Measurements from ENCODE around the gene GPC6.
A peak's percentile ranks its signal among the peaks of the same experiment; 100 is the strongest.

Gene GPC6

DNA sequence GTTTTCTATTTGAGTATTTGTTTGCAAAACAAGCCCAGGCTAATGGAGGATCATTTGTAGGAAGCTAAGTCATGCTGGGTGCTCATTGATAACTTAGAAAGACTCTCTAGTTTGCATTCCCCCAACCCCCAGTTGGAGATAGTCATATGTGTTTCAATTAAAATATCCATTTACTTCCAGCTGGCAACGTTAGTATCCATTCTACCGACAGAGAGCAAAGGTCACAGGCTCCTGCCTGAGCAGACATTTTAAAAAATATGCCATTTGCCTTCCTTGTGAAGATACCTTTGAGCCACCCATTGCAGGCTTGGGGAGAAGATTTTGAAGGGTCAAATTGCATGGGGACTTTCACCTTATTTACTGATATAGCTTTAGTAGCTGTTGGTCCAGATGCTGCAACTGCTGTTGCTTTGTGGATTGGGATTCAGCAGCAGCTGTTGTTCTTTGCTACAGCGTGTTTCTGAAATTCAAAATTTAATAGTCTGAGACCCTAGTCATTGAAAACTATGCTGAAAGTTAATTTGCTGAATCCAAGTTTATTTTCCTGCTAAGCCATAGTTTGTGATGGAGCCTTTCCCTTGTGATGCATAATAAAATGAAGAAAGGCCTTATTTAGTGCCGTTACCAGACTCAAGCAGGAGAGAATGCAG is 335.1 kb downstream of the GPC6 start:
- DNase-seq (ENCODE audit: low spot score) = peak; percentile 20

DNA sequence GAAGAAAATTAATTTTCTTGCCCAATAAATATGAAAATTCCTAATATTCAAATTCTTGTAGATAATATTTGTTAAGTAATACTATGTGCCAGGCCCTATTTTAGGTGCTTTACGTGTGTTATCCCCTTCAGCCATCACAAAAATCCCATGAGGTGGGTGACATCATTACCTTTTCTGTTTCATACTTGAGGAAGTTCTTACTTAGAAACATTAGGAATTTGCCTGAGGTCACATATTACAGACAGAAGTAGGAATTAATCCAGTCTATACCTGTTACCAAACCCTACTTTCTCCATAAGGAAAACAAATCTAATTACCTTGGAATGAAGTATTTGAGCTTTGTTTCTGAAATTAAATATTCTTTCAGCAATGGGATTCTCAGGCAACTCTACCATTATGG is 336.1 kb downstream of the GPC6 start:
- no peak for DNase-seq (ENCODE audit: low spot score)

DNA sequence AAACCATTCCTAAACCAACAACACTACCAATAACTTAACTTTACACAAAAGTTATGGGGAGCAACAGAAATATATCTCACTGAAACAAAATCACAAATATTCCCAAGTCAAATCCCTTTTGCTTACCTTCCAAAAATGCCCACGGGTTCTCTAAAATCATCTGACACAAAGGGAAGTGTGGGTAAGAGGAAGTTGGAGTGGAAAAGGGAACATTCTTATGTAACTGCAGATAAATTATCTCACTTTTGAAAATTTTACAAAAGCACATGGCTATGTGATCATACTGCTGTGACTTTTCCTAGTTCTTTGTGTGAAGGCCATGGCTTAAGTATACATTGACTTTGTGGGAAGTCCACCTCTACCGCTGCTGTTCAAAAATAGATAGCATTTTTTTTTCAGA is 350.5 kb downstream of the GPC6 start:
- no peak for DNase-seq (ENCODE audit: low spot score)

DNA sequence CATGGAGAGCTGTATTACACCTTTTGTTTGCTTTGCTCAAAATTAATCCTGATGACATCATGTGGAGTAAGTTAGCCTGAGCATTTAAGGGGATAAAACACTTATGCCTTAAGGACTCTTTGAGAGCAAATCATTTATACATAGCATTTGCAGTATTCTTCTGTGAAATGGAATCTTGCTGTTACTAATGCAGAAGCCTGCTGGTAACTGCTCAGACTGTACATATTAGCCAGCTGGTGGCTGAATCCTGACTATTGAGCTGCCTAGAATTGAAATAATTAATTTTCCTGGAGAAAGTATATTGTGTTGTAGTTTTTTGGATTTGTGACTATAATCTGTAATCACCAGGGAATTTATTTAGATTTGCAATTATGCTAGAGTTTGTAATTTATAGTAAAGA is 363.2 kb downstream of the GPC6 start:
- no peak for DNase-seq (ENCODE audit: low spot score)

DNA sequence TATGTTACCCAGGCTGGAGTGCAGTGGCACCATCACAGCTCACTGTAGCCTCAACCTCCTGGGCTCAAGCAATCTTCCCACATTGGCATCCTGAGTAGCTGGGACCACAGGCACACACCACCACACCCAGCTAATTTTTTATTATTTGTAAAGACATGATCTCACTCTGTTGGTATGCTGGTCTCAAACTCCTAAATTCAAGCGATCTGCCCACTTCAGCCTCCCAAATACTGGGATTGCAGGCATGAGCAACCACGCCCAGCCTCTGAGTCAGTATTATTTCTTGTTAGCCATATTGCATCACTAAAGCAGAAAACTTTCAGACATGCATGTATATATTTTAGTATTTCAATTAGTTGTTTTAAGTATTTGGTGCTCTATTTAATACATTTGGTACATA is 376.4 kb downstream of the GPC6 start:
- DNase-seq (ENCODE audit: low spot score) = no peak

DNA sequence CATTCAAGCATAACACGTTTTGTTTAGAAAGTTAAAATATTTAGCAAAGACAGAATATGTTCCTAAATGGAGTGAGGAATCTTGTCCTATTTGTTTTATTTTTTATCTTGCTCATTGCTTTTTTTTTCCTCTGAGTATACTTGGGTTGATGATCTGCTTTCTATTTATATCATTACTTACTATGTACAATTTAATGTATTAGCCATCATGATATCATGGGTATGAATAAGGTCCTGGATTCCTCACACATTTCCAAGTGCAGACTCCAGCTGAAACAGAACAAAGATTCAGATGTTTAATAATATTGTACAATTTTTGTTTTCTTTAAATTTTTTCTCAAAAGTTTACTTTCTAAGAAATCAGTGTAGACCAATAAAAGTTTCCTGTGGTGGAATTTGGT is 388.2 kb downstream of the GPC6 start:
- no peak for DNase-seq (ENCODE audit: low spot score)

DNA sequence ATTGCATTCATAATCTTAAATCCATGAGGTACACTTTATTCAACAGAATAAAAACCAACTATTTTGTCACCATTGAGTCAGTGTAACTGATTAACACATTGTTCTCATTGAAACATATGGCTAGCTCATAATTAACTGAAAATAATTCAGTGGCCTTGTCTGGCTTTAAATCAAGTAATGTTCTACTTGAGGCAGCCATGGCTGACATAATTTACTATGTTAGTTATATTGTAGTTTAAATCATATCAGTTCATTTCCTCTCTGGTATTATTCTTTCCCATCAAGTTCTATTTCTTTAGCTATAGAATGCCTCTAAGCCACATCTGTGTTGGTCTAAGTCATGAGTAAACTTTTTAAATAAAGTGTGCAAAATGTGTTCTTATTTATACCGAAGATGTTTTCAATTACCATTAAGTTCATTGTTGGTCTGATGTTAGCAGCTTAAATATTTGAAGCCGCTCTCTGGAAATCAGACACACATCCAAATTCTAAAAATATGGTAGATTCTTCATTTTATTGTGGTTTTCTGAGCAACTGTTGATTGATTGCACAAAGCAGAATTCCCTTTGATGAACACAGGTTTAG is 393.7 kb downstream of the GPC6 start:
- DNase-seq (ENCODE audit: low spot score) = no peak

DNA sequence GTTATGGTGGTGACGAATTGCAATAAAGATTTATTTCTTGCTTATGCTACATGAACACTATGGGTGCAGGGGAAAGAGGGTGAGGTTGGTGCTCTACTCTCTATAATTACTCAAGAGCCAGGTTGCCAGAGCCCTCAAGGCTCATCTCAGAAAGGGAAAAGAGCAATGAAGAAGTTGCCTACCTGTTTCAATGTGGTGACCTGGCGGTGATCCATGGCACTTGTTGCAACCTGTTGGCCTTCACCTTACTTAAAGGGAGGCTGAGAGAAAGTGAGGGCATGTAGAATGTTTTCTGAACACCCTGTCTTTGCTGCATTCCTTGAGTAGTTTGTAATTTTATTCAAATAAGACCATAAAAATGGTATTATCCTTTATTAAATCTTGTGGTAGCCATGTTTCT is 394.4 kb downstream of the GPC6 start:
- no peak for DNase-seq (ENCODE audit: low spot score)

DNA sequence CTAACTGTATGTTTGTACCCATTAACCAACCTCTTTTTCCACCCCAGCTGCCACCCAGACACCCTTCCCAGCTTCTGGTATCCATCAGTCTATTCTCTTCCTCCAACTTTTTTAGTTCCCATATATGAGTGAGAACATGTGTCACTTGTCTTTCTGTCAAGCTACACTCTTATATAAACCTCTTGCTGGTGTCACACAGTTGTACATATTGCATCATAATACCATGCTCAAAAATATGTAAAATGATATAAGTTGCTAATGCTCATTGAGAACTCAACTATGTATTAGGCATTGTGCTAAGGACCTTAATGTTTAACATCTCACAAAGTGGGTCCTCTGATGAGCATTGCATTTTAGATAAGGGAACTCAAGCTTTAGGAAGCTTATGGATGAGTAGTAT is 395.4 kb downstream of the GPC6 start:
- no peak for DNase-seq (ENCODE audit: low spot score)

DNA sequence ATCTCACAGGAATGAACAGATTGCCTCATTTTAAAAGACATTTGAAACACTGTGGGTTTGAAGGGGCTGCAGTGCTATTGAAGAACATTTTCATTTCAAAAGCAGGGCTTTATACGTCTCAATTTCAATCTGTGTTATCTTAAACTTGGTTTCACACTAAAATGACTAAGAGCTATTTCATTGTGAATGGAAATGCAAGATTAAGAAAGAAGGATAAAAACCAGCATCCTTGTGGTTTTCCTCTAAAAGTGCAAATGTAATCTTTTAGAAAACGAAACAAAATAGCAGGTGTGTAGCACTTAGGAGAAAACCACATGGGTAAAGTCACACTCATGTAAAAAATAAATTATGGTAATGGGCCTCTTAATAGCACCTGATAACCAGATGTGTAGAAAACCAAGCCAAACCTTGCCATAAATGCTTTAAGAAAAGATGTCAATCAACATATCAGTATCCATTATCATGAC is 397.7 kb downstream of the GPC6 start:
- no peak for DNase-seq (ENCODE audit: low spot score)

DNA sequence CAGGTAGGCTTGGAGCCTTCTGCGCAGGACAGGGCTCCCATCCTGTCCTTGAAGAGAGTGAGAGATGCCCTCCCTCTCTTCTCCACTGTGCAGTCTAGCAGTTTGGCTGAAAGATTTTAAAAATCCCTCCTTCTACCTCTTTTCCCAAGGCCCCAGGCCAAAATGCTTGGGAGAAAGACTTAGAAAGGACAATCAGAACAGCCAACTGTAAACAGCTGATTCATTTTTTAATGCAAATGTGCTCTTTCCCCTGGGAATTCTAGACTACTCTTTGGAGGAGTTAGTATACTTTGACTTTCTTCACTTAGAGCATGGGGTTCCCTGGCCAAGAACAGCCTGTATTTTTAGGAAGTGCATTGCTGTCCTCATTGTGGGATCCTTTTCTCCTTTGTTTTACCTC is 398.9 kb downstream of the GPC6 start:
- no peak for DNase-seq (ENCODE audit: low spot score)

DNA sequence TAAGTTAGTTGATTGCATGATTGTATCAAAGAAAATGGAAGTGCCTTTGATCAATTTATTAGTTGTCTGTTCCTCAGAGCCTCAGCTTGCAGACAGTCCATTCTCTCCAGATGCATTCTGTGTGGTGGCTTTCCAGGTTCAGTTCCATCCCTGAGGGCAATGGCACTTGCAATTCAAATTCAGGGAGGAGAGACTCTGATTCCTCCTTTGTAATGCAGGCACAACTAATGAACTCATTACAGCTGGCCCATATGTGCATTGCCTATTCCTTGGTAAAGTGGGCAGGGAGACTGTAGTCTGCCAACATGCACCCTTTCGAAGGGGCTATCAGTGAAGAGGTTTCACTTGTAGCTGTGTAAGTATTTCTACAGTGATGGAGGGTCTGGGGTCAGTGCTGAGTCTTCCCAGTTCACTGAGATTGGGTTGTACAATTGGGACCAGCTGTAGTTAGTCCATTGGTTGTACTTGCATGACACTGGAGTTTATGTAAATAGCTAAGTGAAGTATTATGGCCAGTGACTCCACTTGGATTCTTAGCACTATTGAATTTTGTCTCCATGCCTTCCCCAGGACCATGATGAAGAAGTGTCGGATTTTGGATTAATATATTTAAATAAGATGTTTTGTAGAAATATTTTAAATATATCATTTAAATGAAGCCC is 401.7 kb downstream of the GPC6 start:
- DNase-seq (ENCODE audit: low spot score) = no peak

DNA sequence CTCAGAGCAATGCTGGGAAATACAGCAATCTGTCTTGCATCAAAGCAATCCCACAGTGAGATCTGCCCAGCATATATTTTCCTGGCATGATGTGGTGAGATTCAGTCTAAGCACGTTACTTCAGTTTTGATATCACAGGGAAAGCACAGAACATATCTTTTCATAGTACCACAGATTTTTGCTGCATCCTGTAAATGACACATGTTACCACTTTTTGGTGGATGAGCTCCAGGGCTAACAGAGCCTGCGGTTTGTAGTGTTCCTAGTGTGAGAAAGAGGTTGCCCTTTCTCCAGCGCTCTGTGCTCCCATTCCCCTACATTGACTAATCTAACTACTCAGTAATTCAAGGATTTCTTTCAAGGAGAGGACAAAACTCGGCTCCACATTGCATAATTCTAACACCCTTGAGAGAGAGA is 409.0 kb downstream of the GPC6 start:
- no peak for DNase-seq (ENCODE audit: low spot score)

DNA sequence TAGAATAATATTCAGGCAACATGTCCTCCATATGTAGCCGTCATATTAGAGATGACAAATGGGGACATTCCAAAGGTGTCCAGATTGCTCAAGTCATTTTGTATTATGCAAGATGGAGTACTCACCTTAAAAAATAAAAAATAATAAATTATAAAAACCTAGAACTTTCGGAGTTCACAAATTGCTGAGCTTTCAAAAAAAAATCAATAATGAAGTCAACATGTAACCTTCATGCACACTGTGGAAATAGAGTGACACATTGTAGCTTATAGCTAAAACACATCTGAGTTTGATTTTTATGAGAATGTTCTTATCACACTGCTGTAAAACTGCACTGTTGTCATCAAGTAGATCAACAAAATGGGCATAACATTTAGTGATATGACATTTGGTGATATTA is 411.2 kb downstream of the GPC6 start:
- DNase-seq (ENCODE audit: low spot score) = no peak

DNA sequence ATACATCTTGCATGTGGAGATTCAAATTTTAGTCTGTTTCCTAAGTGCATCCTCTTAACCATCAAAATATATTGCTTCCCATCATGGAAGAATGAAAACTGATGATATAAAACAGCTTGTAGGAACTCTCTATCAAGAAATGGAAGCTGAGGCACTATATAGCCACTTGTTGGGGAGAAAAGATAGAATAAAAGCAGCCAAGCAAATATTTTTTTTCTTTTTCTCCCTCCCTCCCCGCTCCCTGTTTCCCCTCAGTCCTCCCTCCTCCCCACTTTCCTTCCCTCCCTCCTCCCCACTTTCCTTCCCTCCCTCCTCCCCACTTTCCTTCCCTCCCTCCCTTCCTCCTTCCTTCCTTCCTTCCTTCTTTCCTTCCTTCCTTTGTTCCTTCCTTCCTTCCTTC is 413.8 kb downstream of the GPC6 start:
- no peak for DNase-seq (ENCODE audit: low spot score)

DNA sequence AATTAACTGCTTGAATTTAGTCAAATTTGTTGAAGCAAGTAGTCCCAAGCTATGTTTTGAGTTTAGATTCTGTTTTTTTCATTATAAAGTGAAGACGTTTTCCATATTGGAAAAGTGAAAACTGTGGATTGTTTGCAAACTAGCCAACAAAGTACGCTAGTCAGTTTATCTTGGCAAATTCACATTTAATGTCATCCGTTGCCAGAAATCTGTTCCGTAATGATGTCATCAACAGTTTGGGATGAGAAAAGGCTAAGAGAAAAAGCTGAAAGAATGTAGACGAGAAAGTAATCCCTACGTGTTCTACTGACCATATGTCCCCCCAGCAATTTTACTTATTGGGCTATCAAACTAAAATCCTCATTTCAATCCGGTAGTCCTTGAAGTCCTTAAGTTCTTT is 419.6 kb downstream of the GPC6 start:
- DNase-seq (ENCODE audit: low spot score) = no peak

DNA sequence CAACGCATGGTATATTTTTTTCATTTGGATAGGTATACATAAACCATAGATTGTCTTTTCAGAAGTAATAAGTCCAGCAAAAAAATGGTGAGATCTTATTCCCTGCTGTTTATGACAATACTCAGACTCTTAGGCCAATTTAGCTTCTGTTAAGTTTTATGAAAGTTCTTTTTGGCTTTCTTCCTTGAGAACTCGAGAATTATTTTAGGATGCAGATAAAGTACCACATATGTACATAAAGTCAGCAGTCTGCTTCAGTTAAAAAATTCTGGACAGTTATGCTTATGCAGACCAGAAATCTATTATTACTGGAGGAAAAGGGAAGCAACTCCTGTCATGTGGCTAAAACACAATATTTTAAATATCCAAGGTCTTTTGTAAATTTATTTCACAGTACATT is 422.9 kb downstream of the GPC6 start:
- DNase-seq (ENCODE audit: low spot score) = no peak

DNA sequence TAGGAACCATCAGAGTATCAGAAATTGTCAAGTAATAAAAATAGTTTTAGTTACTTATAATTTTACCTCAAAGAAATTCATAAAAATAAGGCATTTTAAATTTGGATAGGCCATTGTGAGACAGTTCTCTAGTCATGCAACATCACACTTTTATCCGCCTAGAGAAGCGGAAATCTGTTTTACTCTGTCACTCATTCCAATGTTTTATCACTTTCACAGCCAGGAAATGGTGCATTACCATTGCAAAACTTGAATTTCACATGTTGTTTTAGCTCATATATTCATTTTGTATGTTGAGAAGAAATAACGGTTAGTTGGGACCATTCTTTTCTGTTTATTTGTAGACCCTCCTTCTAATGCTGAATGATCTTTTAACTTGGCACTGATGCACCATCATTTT is 427.2 kb downstream of the GPC6 start:
- no peak for DNase-seq (ENCODE audit: low spot score)

DNA sequence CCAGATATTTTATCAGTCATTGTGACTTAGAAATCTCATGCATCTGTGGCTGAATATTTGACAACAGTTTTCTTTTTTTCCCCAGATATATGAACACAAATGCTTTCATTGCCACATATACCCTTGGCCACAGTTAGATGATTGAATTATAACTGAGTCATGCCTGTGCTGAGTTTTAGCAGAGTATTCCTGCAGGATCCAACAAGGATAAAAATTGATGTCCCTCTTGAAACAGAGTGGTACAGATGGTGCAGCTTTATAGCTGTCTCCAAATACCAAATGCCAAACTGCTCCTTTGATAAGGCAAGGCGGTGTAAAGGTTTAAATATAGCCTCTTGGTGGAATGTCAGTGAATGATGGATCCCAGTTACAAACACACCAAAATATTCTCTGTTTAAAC is 428.5 kb downstream of the GPC6 start:
- DNase-seq (ENCODE audit: low spot score) = no peak

DNA sequence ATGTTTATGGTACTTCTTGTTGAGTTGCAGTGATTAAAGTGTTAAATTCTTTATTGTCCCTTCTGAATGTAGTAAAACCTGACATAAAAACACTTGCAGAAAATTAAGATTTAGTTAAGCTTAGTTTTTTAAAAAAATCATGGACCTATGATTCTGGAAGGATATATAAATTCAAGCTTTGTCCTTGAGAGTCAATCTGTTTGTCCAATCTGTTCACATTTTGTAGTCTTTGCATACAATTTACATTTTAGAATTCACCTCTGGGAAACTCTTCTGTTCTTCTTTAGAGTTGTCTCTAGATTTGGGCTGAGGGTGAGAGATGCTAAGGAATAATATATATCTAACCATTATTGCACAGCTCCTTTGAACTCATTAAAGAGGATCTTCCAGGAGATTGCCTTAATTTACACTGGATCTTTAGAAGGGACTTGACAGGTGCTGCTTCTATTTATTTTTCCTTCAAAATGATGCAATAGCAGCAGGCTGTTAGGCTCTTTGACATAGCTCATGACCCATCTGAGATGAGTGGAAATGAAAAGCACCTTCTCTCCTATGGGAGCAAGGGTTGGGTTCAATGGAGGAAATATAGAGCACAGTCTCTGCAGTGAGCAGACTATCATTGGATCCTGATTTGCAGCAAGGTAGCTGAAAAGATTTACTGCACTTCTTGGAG is 433.9 kb downstream of the GPC6 start:
- DNase-seq (ENCODE audit: low spot score) = no peak

DNA sequence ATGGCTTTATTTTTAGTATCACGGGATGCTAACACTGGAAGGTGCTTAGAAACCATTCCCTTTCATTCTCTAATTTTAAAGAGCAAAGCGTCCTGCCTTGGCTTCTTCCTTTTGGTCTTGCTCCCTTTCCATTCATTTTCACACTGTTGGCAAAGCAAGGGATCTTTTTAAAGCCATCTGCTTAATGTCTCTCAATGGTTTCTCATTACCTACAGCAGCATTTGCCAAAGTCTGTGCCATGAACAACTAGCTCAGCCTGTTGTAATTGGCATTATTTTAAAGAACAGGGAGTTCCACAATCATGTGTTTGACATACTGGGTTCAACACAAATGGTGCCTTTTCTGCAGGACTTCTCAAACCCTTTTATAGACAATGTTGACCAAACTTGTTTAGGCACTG is 444.3 kb downstream of the GPC6 start:
- no peak for DNase-seq (ENCODE audit: low spot score)

DNA sequence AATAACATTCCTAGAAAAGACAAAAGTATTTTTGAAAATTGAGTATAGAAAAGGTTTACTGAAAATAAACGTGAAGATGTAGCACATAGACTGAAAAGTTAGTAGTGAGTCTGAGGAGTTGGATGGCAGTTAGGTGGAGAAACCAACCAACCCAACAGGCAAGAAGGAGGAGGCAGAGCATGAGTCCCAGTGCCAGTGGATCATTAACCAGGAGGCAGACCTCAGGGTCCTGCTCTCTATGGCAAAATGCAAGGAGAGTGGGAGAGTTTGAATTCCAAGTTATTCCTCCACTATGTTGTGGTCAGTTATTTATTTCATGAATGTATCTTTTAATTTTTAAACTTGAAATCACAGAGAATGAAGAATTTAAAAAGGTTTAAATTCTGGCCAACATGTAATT is 446.4 kb downstream of the GPC6 start:
- DNase-seq (ENCODE audit: low spot score) = no peak

DNA sequence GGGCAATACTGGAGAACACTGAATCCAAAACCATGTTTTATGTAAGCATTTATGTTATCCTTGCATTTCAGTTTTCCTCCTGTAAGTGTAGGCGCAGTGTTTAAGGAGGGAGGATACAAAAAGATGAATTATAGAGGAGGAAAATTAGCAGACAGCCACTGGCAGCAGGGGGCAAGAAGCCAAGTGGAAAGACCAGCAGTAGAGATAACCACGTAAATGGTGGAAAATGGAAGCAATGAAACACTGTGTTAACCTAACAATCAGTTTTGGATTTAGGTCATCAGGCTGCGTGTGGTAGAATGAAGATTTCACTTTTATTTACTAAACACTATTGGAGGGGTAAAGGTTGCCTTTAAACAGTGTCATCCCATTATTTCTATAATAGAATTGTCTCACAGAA is 447.3 kb downstream of the GPC6 start:
- peak; percentile 14 for DNase-seq (ENCODE audit: low spot score)

Measured in SK-N-DZ (cell line).